K562 (cell line): ENCODE results near the gene OSBPL3. TPM values are rescaled to one million over a fixed set of nuclear protein-coding genes. Genes with fewer than 3 reads are reported as not detected.

ENCODE experiments used
- BRF1 ChIP-seq: IDR thresholded peaks from 3 replicates; pipeline ENCODE4 v1.6.1; 2011; ENCODE audit warnings: borderline replicate concordance, mild to moderate bottlenecking; ENCODE audit not compliant: insufficient read length; ENCODE audit errors: extremely low read depth
- CHCHD3 ChIP-seq: fragments of 250-450 bp; sonication (Bioruptor Pico); IDR thresholded peaks from 2 replicates; pipeline ENCODE4 v2.1.2; 2022; ENCODE audit warnings: mild to moderate bottlenecking
- DNMT1 ChIP-seq: fragments of 450-650 bp; IDR thresholded peaks from 2 replicates; pipeline ENCODE4 v1.6.1; 2016; ENCODE audit warnings: antibody characterized with exemption, mild to moderate bottlenecking
- GTF2A2 ChIP-seq: IDR thresholded peaks from 2 replicates; pipeline ENCODE4 v1.6.1; 2016; ENCODE audit warnings: mild to moderate bottlenecking, missing genetic modification characterization, missing compliant biosample characterization
- HNRNPK ChIP-seq: fragments of 200-400 bp; formaldehyde crosslinking; IDR thresholded peaks from one replicate; pipeline ENCODE4 v1.6.1; 2018; ENCODE audit warnings: mild to moderate bottlenecking, low read depth, low read length; ENCODE audit not compliant: poor library complexity, severe bottlenecking
- NUFIP1 ChIP-seq: fragments of 450-650 bp; IDR thresholded peaks from 2 replicates; pipeline ENCODE4 v1.6.1; 2018; ENCODE audit not compliant: partially characterized antibody
- PHF20 ChIP-seq: fragments of 450-650 bp; IDR thresholded peaks from 2 replicates; pipeline ENCODE4 v1.6.1; 2018; ENCODE audit not compliant: partially characterized antibody
- RCOR1 ChIP-seq, 2 experiments: IDR thresholded peaks; 2 replicates each; pipeline ENCODE4 v1.6.1; 2012; ENCODE audit warnings: low read depth in 2 of 2, low read length in 2 of 2, borderline replicate concordance in 1 of 2, improper control_type of control experiment in 1 of 2
- ZFP1 ChIP-seq: fragments of 450-650 bp; formaldehyde crosslinking; IDR thresholded peaks from 2 replicates; pipeline ENCODE4 v1.4.0; 2020; ENCODE audit warnings: mild to moderate bottlenecking, mixed read lengths
- polyA plus RNA-seq, 8 experiments: library from polyadenylated mRNA; depleted of rRNA in 4 of 8; stranded (reverse) in 5 of 8; unstranded in 3 of 8; fragments of >200 nt; fragmentation: Nextera tagmentation in 2 of 8; fragmentation: Illumina TruSeq in 1 of 8; extraction: Ambion mirVana in 2 of 8; extraction: Trizol in 1 of 8; gene quantifications; 2 replicates each; pipeline versions ENCODE4 v1.2.1 to v1.2.3, GENCODE V29; 2011 to 2014; ENCODE audit warnings: inconsistent platforms in 1 of 8, missing spikeins in 1 of 8
- total RNA-seq, 7 experiments: library from RNA; depleted of rRNA in 6 of 7; stranded (reverse); fragments of >200 nt in 6 of 7; fragmentation: Illumina TruSeq in 2 of 7; extraction: Trizol in 2 of 7; gene quantifications; 2 replicates each; pipeline versions ENCODE4 v1.2.1 to v1.2.3, GENCODE V29; 2011 to 2021; ENCODE audit warnings: low replicate concordance in 1 of 7
- TF ChIP-seq, protein P1 (sequence below): fragments of 450-650 bp; IDR thresholded peaks from 2 replicates; pipeline ENCODE4 v1.7.1; 2018; ENCODE audit warnings: mild to moderate bottlenecking, low read depth; ENCODE audit not compliant: partially characterized antibody
- TF ChIP-seq, protein P2 (sequence below): sonication (generic); formaldehyde crosslinking; IDR thresholded peaks from 2 replicates; pipeline ENCODE4 v1.4.0; 2020; ENCODE audit warnings: mild to moderate bottlenecking, missing genetic modification reagents
- TF ChIP-seq, protein P3 (sequence below), 2 experiments: fragments of 450-650 bp in 1 of 2; sonication (generic) in 1 of 2; formaldehyde crosslinking; conservative IDR thresholded peaks; 2 replicates each; pipeline versions ENCODE4 v1.4.0 to v1.8.1; 2020 to 2022; ENCODE audit warnings: mild to moderate bottlenecking in 1 of 2, missing genetic modification reagents in 1 of 2

Gene OSBPL3
- total and polyA plus RNA-seq, 9 of the 15 experiments (the other 6 are each of a cell fraction or from before 2014, with no cell fraction given), result 4.8 to 37.2 (median 26.5) TPM

DNA sequence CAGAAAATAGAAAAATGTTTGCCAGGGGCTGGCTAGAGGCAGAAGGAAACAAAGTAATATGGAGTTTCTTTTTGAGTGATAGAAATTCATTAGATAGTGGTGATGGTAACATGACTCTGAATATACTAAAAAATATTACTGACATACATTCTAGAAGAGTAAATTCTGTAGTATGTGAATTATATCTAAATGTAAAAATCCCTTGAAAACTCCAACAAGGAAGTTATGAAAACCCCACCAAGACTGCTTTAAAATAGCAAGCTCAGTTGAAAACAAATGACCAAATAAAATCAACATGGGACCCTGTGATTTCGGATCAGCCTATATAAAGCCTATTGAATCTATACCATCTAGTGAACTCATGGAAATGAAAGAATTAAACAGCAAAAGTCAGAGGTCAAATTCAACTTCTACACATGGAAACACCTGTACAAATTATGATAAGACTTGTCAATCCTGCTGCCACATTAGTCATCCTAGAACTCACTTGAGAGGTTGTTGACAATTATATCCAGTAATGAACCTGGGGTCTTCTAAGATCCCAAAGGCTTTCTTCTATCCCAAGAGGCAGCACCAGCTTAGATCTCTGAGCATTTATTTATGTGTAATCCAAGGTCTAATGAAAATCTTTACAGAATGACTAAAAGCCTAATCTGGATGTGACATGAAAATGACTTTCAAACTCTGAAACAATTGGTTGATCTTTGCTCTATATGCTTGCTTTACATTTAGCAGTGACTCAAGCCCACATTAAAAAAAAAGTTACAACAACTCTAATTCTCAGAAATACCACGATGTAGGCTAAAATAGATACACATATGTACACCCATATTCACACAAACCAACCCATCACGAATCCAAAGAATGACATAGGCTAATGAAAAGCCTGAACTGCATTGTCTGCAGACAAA is 59.3 kb downstream of the OSBPL3 start (continued):
- TF ChIP-seq, protein P1, sequence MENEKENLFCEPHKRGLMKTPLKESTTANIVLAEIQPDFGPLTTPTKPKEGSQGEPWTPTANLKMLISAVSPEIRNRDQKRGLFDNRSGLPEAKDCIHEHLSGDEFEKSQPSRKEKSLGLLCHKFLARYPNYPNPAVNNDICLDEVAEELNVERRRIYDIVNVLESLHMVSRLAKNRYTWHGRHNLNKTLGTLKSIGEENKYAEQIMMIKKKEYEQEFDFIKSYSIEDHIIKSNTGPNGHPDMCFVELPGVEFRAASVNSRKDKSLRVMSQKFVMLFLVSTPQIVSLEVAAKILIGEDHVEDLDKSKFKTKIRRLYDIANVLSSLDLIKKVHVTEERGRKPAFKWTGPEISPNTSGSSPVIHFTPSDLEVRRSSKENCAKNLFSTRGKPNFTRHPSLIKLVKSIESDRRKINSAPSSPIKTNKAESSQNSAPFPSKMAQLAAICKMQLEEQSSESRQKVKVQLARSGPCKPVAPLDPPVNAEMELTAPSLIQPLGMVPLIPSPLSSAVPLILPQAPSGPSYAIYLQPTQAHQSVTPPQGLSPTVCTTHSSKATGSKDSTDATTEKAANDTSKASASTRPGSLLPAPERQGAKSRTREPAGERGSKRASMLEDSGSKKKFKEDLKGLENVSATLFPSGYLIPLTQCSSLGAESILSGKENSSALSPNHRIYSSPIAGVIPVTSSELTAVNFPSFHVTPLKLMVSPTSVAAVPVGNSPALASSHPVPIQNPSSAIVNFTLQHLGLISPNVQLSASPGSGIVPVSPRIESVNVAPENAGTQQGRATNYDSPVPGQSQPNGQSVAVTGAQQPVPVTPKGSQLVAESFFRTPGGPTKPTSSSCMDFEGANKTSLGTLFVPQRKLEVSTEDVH, result no peak
- no peak for TF ChIP-seq BRF1
- TF ChIP-seq PHF20, result no peak
- TF ChIP-seq, protein P2, sequence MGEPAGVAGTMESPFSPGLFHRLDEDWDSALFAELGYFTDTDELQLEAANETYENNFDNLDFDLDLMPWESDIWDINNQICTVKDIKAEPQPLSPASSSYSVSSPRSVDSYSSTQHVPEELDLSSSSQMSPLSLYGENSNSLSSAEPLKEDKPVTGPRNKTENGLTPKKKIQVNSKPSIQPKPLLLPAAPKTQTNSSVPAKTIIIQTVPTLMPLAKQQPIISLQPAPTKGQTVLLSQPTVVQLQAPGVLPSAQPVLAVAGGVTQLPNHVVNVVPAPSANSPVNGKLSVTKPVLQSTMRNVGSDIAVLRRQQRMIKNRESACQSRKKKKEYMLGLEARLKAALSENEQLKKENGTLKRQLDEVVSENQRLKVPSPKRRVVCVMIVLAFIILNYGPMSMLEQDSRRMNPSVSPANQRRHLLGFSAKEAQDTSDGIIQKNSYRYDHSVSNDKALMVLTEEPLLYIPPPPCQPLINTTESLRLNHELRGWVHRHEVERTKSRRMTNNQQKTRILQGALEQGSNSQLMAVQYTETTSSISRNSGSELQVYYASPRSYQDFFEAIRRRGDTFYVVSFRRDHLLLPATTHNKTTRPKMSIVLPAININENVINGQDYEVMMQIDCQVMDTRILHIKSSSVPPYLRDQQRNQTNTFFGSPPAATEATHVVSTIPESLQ (CRISPR knock-in tag), result no peak
- TF ChIP-seq NUFIP1, result no peak
- peak in 1 of 2 experiments; percentile 42; a peak in 1 of 4 replicates for TF ChIP-seq RCOR1 (IDR thresholded peaks at IDR 0.05; ENCODE audit: borderline replicate concordance in 1 of 2, low read depth in 2 of 2, low read length in 2 of 2)
- TF ChIP-seq, protein P3, sequence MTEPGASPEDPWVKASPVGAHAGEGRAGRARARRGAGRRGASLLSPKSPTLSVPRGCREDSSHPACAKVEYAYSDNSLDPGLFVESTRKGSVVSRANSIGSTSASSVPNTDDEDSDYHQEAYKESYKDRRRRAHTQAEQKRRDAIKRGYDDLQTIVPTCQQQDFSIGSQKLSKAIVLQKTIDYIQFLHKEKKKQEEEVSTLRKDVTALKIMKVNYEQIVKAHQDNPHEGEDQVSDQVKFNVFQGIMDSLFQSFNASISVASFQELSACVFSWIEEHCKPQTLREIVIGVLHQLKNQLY (CRISPR knock-in tag; conservative IDR thresholded peaks at IDR 0.05), result no peak
- no peak for TF ChIP-seq GTF2A2 (tag)
- no peak for TF ChIP-seq HNRNPK
- TF ChIP-seq ZFP1 (CRISPR knock-in tag), result no peak
- no peak for TF ChIP-seq DNMT1
- TF ChIP-seq CHCHD3 (CRISPR knock-in tag), result no peak
